HG03066 (cell line): ENCODE results near the gene DPP6.

Experiments
- ATAC-seq: cut with Tn5 transposase; IDR thresholded peaks from one replicate; pipeline ENCODE4 v1.9.1; 2021; ENCODE audit warnings: low read depth; ENCODE audit not compliant: unreplicated experiment

The DPP6 gene

DNA sequence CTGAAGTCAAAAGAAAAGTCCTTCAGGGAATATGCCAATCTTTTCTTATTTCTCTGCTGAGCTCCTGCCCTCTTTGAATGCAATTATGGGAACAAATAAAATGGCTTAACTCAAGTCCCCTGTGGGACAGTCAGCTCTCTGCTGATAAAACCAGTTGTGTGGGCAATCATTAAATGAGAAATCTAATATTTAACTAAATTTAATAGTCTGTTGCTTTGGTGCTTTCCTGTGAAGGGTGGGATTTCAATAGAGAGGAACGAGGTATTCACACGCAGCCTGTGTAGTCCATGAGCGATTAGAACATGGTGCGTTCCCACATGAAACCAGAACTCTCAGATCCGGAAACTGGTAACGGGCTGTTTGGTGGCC lies 812.3 kb downstream of the DPP6 start:
- no peak for ATAC-seq

DNA sequence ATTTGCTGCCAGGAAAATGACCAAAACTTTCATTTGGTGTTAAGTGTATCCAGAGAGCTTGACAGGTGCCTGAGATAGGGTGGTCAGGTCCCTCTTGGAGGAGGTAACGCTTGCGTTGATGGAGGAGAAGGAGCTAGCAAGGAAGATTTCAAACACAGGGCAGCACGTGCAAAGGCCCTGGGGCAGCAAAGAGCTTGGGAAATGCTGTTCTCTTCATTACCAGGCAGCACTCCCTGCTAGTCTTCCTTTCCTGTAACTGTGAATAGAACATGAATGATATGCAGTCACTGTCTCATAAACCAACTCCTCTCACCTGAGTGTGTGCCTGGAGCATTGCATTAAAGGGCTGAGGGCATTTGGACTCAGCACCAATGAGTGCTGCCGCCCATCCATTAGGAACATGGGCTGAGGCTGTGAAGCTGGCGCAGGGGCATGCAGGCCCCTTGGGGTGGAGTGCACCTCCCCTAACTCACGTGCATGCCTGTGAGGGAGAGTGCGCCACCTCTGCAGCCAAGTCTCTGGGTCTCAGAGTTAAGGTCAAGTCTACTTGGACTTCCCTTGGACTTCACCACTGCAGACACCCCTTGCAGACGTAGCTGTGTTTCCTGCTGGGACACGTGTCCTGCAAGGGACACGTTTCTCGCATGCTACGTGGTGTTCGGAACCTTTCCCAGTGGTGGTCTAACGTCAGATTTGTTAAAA lies 813.9 kb downstream of the DPP6 start:
- no peak for ATAC-seq

DNA sequence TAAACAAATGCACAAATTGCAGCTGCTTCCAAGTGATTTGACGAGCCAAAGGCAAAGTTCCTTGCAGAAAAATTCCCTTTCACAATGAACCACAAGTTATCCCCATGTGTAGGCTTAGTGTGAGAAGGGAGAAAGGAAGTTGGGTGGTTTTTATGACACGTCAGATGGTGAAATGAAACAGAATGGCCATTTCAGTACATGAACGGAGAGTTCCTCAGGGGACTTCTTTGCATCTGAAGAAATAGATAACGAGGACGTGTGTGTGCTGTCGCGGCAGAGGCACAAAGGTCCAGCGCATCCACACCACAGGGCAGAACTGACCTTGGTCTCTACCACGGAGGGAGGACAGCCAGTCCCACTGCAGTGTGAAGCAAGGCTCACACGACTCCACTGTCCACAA lies 814.9 kb downstream of the DPP6 start:
- ATAC-seq, result no peak

DNA sequence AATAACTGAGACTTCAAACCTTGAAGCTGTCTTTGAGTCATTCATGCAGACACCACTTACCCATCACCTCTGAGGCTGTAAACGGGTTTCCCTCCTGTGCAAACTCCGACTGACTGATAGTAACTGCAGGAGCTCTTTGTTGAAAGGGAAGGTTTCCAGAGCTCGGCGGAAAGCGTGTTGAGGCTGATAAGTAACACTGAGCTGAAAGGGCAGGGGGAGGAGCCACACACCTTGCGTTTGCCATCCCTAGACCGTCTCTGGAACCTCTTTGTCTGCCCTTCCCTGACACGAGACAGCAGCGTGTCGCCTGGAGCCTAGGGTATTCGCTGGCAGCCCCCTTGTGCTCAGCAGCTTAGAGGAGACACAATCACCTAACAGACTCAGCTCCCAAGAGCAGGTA lies 816.7 kb downstream of the DPP6 start:
- no peak for ATAC-seq

DNA sequence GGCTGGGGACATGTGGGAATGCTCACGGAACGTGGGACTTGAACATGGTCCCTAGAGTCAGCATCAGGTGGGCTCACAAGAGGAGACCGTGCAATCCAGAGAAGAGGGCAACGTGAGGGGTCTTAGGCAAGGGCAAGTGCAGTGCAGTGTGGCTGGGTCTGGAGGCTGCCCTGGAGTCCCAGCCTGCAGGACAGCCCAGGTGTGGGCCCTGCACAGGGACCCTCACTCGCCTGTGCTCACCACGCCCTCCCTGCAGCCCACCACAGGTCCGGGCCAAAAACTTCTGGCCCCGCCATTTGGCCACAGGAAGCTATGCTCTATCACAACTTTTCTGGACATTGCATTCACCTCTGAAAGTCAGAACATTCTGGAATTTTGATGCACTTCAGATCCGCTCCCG lies 817.2 kb downstream of the DPP6 start:
- ATAC-seq, result no peak

DNA sequence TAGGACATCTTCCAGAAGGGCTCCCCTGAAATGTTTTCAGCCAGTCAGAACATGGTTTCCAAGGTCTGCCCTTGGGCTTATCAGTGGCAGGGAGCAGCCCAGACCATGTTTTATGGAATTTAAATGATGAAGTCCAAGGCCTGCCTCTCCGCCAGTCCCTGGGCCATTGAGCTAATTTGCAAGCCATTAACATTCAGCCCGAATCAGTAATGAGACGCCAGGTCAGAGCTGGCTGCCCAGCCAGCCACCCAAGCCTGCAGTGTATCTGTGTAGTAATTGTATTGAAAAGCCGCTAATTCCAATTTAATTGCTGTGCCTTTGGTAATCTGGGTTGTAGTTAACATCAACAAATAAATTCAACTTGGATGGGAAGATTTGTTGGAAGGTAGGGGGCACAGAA lies 819.3 kb downstream of the DPP6 start:
- ATAC-seq, result no peak

DNA sequence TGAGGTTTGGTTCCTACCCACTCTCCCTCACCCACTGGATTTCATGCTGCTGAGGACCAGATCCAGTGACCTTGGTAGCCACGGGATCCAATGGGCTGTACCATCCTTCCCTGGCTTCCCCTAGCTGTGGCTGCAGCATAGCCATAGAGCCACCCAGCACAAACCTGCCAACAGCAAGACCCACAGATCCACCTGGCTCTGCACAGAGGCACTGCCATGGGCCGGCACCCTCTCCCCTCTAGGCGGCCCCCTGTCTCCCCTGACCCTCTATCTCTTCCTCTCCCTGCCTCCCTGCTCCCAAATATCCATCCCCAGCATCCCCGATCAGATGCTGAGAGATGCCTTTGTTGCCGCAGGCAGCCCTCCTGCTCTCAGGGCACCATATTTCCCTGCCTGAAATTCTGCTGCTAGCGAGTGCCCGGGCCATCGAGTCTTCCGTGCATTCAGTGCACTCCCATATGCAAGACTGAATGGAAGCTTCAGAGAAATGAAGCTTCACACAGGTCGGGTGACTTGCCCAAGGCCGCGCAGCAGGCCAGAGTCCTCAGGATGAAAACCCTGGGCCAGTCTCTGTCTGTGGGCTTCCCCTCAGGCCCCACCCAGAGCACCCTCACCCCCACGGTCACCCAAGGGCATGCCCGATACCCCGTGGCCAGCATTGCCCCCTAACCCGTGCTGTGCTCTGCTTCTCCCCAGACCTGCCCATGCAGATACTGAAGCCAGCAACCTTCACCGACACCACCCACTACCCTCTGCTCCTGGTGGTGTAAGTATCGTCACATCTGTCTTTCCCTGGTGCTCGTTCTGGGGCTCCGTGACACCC lies 819.9 kb downstream of the DPP6 start:
- ATAC-seq, result no peak

DNA sequence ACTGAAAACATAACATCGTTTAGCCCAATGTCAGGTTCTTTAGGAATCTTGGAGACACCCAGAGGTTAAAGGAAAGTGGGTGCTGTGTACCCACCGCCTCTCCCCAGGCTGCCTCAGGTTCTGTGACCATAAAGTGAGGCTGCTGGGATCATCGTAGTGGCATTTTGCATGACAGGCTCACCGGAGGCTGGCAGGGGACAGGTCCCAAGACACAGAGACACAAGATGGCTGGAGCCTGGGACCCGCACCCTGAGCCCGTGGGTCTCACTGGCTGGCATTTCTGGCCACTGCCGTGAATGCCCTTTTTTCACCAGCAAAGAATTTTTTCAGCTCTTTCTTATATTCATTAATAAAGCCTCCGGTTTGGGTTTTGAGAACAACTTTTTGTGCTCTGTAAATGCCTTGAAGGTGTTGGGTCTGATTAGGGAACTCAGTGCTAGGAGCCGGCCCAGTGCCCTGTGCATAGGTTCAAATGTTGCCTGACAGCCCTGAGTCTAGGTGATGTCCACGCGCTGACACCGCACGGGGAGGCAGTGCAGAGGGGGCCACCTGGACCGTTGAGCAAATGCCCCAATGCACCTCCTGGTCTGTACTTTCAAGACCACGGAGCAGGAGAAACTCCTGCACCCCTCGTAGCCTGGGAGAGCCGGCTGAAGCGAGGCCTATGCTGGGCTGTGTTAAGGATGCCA lies 820.8 kb downstream of the DPP6 start:
- no peak for ATAC-seq

DNA sequence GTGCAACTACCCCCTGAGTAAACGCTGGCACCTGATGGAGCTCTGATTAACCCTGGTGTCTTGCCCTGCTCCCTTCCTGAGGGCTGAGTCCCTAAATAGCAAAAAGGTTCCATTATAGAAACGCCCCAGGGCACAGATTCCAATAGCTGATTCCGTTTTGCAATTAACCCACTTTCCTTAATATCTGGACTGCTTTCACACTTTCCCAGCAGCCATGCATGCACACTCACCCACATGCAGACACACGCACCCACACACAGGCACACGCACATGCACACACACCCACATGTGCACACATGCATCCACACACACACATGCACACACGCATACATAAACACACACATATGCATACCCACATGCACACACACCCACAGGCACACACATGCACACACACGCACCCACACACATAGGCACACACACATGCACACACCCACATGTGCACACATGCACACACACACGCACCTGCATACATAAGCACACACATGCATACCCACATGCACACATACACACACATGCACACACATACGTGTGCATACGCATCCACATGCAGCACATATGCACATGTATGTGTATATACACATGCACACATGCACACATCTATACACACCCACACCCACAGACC lies 821.4 kb downstream of the DPP6 start:
- no peak for ATAC-seq

DNA sequence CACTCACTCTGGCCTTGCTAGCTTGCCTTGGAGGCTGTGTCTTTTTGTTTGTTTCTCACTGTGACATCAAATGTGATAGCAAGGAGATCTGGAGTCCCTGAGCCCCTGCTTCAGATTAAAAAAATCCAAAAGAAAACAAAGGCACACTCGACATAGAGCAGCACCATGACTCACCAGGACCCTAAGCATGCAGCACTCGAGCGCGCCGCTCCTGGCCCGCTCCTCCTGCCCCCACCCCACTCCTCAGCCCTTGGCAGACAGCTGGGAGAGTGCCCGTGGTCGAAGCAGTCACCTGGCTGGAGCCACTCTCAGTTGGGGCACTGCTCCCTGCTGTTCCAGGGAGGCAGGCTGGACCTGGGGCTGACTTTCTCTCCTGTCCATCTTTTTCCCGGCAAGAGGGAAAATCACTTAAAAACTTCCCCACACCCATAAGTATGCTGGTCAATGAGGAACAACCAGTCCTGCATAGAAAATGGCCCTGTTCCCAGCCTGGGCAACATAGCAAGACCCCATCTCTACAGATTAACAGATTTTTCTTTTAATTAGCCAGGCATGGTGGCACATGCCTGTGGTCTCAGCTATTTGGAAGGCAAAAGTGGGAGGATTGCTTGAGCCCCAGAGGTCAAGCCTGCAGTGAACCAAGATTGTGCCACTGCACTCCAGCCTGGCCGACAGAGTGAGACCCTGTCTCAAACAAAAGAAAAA lies 822.4 kb downstream of the DPP6 start:
- no peak for ATAC-seq

DNA sequence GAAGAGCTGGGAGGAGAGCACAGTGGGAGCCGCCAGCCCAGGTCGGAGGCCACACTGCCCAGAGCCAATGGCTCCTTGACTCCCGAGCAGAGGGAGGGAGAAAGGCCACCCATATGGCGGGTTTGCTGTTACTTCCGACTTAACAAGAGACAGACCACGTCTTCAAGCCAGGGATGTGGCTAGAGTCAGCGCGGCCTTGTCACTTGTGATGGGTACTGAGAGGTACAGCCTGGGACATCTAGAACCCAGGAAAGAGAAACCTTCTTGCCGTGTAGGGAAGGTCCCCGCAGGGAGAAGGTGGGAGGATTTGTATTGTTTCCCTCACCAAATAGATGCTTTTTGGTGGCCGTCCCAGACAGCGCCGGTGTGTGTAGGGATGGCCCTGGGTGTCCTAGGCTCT lies 823.1 kb downstream of the DPP6 start:
- no peak for ATAC-seq

DNA sequence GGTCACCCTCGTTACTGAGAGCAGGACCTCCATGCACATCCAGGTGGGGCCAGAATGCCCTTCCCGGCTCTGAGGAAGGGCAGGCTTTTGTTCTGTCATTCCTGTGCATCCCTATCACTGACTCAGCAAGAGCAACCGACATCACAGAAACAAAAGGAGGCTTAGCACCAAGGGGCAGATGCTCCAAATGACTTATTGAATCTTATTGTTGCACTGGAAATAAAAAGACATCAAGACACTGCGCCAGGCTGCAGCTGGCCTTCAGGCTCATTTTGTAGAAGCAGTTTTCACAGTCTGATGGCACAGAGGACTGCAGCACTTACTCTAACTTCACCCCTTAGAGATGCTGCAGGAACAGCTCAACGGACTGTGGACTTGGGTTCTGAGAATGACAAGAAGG lies 824.3 kb downstream of the DPP6 start:
- no peak for ATAC-seq

DNA sequence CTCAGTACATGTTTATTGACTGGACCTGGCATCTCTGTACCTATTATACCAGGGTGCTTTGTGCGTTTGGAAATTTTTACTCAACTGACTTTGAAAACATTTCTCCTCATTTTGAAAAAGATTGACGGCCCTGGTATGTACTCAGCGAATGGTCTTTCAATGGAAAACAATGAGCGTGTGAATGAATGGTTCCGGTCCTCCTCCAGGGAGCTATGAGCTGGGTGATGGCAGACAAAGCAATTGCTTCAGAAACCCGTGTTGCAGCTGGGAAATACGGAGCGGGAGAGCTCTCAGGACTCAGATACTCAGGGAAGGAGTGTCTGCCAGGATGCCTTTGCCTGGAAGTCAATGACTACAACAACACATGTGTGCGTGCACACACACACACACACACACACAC lies 824.8 kb downstream of the DPP6 start:
- ATAC-seq, result no peak

DNA sequence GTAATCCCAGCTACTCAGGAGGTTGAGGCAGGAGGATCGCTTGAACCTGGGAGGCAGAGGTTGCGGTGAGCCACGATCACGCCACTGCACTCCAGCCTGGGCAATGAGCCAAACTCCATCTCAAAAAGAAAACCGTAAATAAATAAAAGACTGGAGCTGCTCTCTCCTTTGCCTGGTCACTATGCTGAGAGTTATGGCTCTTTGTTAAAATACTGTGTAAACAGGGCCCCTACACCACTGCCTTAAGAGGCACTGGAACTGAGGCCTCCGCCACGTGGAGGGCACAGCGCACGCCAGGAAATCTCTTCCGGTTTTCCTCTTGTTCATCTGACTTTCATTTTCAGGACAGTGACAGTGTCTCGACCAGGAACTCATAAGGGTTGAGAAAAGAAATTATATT lies 827.4 kb downstream of the DPP6 start:
- ATAC-seq, result no peak

DNA sequence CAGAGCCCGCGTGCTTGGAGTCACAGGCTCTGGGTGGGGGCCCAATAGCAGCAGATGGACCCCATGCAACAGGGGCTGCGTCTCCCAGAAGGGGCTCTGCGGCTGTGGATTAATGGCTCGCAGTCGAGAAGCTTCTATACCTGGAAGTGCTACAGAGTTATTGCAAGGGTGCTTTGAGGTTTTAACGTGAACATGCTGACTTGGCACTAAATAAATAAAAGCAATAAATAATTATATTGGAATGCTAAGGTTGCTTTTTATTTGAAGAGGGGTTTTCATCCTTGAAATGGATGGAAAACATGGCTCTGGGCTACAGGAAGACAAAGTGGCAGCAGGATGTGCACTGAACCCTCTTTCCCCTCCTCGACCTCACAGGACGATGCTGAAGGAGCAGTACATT lies 828.3 kb downstream of the DPP6 start:
- no peak for ATAC-seq

DNA sequence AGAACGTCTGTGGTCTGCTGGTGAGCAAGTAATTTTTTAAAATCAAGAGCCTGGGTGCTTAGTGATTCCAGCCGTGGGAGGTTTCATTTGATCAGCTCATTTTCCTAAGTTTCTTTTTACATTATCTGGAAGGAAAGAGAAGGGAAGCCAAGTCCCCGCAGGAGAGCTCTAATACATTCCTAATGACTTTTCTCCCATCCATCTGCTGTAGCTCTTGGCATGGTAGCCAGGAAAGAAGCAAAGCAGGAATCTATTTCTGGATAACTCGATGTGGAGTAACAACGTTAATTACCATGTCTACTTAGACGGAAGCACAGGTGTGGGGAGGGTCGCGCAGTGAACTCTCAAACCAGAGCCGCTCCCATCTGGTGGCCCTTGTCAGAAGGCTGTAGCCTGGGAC lies 828.8 kb downstream of the DPP6 start:
- ATAC-seq, result no peak

DNA sequence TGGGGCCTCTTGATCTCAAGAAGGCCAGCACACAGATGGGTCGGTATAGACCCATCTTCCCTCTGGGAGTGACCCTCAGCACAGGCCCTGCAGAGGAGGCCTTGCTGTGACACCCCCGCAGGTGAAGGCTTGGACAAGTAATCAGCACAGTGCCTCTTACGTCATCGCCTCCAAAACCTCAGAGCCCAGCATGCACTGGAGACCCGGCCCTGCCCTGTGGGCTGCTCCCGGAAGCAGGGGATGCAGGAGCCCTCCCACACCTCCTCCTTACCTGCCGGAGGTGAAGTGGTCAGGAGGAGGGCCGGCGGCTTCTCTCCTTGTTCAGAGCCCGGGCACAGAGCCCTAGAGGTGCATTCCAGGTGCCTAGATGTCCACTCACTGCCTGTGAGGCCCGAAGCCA lies 829.3 kb downstream of the DPP6 start:
- no peak for ATAC-seq

DNA sequence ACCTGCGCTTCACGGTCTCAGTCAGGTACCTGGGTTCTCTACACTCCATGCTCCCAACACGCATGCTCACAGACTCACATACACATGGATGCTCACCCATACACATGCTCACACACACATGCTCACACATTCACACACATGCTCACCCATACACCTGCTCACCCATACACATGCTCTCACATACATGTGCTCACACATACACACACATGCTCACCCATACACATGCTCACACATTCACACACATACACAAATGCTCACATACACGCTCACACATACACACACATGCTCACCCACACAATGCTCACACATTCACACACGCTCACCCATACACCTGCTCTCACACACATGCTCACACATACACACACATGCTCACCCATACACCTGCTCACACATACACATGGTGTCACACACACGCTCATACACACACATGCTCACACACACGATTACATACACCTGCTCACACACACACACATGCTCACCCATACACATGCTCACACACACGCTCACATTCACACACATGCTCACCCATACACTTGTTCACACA lies 830.8 kb downstream of the DPP6 start:
- ATAC-seq, result no peak

DNA sequence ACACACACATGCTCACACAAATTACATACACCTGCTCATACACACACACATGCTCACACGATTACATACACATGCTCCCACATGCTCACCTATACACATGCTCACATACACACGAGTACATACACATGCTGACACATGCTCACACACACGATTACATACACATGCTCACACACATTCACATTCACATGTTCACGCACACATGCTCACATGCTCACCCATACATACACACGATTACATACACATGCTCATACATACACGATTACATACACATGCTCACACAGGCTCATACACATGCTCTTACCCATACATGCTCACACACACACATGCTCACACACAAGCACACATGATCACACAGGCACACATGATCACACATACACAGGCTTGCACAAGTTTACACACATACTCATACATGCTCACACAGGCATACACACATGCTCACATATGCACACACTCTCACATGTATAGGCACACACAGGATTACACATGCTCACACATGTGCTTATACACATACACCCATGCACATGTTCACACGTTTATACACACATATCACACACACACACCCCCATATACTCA lies 832.2 kb downstream of the DPP6 start:
- no peak for ATAC-seq

DNA sequence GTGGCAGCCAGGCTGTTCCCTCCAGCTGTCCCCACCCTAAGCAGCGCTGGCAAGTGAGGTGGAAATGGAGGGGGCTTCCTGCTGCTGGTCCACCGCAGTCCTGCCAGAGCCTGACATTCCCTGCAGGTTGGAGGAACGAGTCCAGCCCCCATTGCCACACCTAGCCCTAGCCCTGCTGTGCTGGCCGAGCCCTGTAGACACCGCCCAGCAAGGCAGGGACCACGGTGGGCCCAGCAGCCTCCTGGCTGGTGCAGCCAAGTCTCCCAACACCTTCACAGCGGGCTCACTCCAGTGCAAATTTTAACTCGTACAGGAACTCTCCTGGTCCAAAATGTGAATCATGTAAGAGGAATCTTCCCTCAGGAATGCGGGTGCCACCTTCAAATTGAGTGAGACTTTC lies 834.4 kb downstream of the DPP6 start:
- no peak for ATAC-seq
